Upper lobe of left lung (tissue), 4 donors: ENCODE data around the gene ACOX2.

Source experiments
- CTCF ChIP-seq, 6 experiments: fragments of 450-650 bp in 4 of 6; fragments of 200-600 bp in 2 of 6; sonication (generic) in 2 of 6; IDR thresholded peaks; one replicate each; pipeline ENCODE4 v1.5.1; 2016 to 2019; ENCODE audit warnings: antibody characterized with exemption in 6 of 6
- EP300 ChIP-seq, 4 donors: sonication (generic); formaldehyde crosslinking; IDR thresholded peaks; one replicate each; pipeline ENCODE4 v1.5.1; 2017; ENCODE audit warnings: antibody characterized with exemption in 4 of 4, control low read depth in 2 of 4
- POLR2A ChIP-seq, 4 donors: fragments of 450-650 bp; IDR thresholded peaks; one replicate each; pipeline ENCODE4 v1.5.1; 2016 to 2017; ENCODE audit warnings: antibody characterized with exemption in 4 of 4, mild to moderate bottlenecking in 2 of 4

GRCh38 chr3:58484045-58484721 lies 52.8 kb downstream of the ACOX2 start:
- TF ChIP-seq EP300 (IDR thresholded peaks at IDR 0.05) (no peak), POLR2A (IDR thresholded peaks at IDR 0.05) (no peak), CTCF (IDR thresholded peaks at IDR 0.05) (no peak)
